ENCODE measurements around the gene GCH1. TPM values are rescaled to one million over a fixed set of nuclear protein-coding genes. Genes with fewer than 3 reads are reported as not detected.

The GCH1 gene
- polyA plus RNA-seq, 2 of the 4 experiments (the other 2 are of a cell fraction): 2.9 to 5.0 TPM

DNA sequence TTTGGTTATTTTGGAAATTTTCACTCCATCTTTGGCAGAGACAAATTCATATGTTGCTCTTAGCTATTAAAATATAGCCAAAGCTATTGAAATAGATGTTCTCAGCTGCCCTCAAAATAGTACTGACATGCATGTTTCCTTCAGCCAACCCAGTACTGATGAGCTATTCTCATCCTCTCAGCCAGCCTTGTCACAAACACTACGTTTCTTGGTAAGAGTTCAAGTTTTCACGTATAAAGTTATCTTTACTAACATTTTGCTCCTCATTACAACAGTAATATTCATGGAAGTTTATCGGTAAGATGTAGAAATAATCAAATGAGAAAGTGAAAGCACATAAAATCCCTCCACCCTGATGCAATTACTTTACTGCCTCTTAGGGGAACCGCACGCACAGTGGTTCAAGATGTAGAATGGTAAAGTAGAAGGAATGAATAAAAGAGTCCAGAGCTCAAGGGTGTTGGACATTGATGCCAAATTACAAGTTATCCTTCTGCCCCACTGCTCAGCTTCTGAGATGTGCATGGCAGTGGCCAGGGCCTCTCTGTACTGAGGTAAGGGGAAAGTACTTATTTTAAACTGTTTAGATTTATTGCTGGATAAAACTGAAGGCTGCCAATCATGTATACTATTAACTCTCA lies 20.7 kb downstream of the GCH1 start (continued):
- TF ChIP-seq CHD4 (IDR thresholded peaks at IDR 0.05; ENCODE audit: borderline replicate concordance) (no peak), NPAS2 (CRISPR knock-in tag; IDR thresholded peaks at IDR 0.05; ENCODE audit: borderline replicate concordance) (no peak), HOXA7 (CRISPR knock-in tag; IDR thresholded peaks at IDR 0.05) (no peak), ZFP36 (IDR thresholded peaks at IDR 0.05; ENCODE audit: borderline replicate concordance, partially characterized antibody) (no peak), REST (IDR thresholded peaks at IDR 0.05) (no peak), CBX8 (IDR thresholded peaks at IDR 0.05) (no peak), MAFK (IDR thresholded peaks at IDR 0.05; ENCODE audit: partially characterized antibody) (no peak), JUN (IDR thresholded peaks at IDR 0.05) (no peak), FOSB (CRISPR knock-in tag; IDR thresholded peaks at IDR 0.05) (no peak)

DNA sequence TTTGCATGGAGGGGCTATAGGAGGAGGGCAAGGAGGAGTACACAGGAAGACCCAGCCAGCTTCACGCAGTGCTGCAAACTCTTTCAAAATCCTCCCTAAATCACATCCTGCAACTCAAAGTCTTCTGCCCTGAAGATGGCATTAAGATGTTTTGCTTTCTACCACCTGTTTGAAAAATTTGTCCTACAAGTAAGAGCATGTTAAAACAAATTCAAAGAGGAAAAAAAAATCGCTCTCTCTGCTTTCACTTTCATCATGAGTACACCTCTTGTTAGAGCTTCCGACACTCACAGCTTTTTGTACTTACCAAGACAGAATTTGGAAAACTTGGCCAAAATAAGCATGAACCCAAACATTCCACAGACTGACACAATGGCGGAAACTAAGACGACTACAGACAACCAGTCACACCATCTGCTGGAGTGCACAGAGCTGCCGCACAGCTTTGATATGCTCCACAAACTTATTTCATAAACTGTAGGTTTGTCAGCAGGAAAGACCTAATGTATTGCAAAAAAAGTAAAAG lies 21.3 kb downstream of the GCH1 start:
- ChIA-PET POLR2A (interaction anchor here (1.0 kb wide), 1 partner anchor 21 kb away, joined by 3 read pairs; the partner anchor contains the start of gene GCH1), CTCF (interaction anchor here (1.0 to 1.5 kb wide), 3 partner anchors 11 to 39 kb away, joined by 3 to 5 read pairs (median 4); no protein-coding TSS in a partner anchor)
- FAIRE-seq (no peak), ATAC-seq (peak; percentile 80 to 82; a peak in 5 of 6 replicates), DNase-seq (ENCODE audit: low read depth in 1 of 2, low spot score in 1 of 2) (no peak)
- TF ChIP-seq, protein P1, sequence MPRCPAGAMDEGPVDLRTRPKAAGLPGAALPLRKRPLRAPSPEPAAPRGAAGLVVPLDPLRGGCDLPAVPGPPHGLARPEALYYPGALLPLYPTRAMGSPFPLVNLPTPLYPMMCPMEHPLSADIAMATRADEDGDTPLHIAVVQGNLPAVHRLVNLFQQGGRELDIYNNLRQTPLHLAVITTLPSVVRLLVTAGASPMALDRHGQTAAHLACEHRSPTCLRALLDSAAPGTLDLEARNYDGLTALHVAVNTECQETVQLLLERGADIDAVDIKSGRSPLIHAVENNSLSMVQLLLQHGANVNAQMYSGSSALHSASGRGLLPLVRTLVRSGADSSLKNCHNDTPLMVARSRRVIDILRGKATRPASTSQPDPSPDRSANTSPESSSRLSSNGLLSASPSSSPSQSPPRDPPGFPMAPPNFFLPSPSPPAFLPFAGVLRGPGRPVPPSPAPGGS (IDR thresholded peaks at IDR 0.05): no peak
- TF ChIP-seq HDAC2 (IDR thresholded peaks at IDR 0.05): no peak
- TF ChIP-seq, protein P2, sequence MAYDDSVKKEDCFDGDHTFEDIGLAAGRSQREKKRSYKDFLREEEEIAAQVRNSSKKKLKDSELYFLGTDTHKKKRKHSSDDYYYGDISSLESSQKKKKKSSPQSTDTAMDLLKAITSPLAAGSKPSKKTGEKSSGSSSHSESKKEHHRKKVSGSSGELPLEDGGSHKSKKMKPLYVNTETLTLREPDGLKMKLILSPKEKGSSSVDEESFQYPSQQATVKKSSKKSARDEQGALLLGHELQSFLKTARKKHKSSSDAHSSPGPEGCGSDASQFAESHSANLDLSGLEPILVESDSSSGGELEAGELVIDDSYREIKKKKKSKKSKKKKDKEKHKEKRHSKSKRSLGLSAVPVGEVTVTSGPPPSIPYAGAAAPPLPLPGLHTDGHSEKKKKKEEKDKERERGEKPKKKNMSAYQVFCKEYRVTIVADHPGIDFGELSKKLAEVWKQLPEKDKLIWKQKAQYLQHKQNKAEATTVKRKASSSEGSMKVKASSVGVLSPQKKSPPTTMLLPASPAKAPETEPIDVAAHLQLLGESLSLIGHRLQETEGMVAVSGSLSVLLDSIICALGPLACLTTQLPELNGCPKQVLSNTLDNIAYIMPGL (CRISPR knock-in tag; IDR thresholded peaks at IDR 0.05; ENCODE audit: borderline replicate concordance): no peak
- TF ChIP-seq NFE2L2 (conservative IDR thresholded peaks at IDR 0.05; ENCODE audit: low read length): no peak
- no peak for TF ChIP-seq POLR2A (IDR thresholded peaks at IDR 0.05; ENCODE audit: low read length)
- no peak for TF ChIP-seq HOXB13 (CRISPR knock-in tag; IDR thresholded peaks at IDR 0.05; ENCODE audit: low read depth)
- no peak for TF ChIP-seq KDM1A (IDR thresholded peaks at IDR 0.05; ENCODE audit: low read depth)
- TF ChIP-seq ZFP36 (IDR thresholded peaks at IDR 0.05; ENCODE audit: borderline replicate concordance, partially characterized antibody): no peak
- TF ChIP-seq, protein P3, sequence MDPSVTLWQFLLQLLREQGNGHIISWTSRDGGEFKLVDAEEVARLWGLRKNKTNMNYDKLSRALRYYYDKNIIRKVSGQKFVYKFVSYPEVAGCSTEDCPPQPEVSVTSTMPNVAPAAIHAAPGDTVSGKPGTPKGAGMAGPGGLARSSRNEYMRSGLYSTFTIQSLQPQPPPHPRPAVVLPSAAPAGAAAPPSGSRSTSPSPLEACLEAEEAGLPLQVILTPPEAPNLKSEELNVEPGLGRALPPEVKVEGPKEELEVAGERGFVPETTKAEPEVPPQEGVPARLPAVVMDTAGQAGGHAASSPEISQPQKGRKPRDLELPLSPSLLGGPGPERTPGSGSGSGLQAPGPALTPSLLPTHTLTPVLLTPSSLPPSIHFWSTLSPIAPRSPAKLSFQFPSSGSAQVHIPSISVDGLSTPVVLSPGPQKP (IDR thresholded peaks at IDR 0.05; ENCODE audit: low read depth, low read length): no peak
- no peak for TF ChIP-seq KDM5A (IDR thresholded peaks at IDR 0.05)
- TF ChIP-seq MYC (IDR thresholded peaks at IDR 0.05; ENCODE audit: borderline replicate concordance, low read length): no peak
- no peak for TF ChIP-seq NPAS2 (CRISPR knock-in tag; IDR thresholded peaks at IDR 0.05; ENCODE audit: borderline replicate concordance)
- no peak for TF ChIP-seq CHD2 (IDR thresholded peaks at IDR 0.05; ENCODE audit: low read length, partially characterized antibody)
- TF ChIP-seq ZSCAN20 (CRISPR knock-in tag; IDR thresholded peaks at IDR 0.05): no peak
- TF ChIP-seq FOSL2 (IDR thresholded peaks at IDR 0.05): no peak
- no peak for TF ChIP-seq FOSL2 (CRISPR knock-in tag; IDR thresholded peaks at IDR 0.05)
- no peak for TF ChIP-seq CBX8 (IDR thresholded peaks at IDR 0.05)
- no peak for TF ChIP-seq CHD4 (IDR thresholded peaks at IDR 0.05; ENCODE audit: borderline replicate concordance)
- no peak for TF ChIP-seq PHF8 (IDR thresholded peaks at IDR 0.05; ENCODE audit: borderline replicate concordance, low read depth)
- H3K4me1 ChIP-seq: no peaks in the 10 kb centered on the region
- no peaks in the 10 kb centered on the region for H3K9me3 ChIP-seq
- H3K4me2 ChIP-seq: peak overlapping the region; percentile 65
- 49% methylated on average over 6 of the region's 6 CpGs for WGBS (ENCODE audit: missing lambda C conversion rate)
- H3K27ac ChIP-seq: peak overlapping the region; percentile 6 to 60; a peak in 4 of 6 replicates
- H3K4me3 ChIP-seq: peak overlapping the region; percentile 24; the same call in 1 of the 3 replicates

Data from A549 (cell line).